Stomach (tissue), 4 donors: ENCODE data around the gene GRIK1.

Experiments
- POLR2A ChIP-seq, 4 donors: fragments of 450-650 bp; IDR thresholded peaks; one replicate each; pipeline ENCODE4 v1.6.1; 2016; ENCODE audit warnings: antibody characterized with exemption in 4 of 4, control low read depth in 2 of 4, mild to moderate bottlenecking in 1 of 4, moderate library complexity in 1 of 4
- POLR2AphosphoS5 ChIP-seq, 3 donors: sonication (generic); formaldehyde crosslinking; IDR thresholded peaks; one replicate each; pipeline ENCODE4 v1.6.1; 2016; ENCODE audit warnings: antibody characterized with exemption in 3 of 3
- TF ChIP-seq, protein P1 (sequence below), 7 experiments: fragments of 450-650 bp in 4 of 7; fragments of 200-600 bp in 3 of 7; sonication (generic) in 3 of 7; IDR thresholded peaks; one replicate each; pipeline ENCODE4 v1.5.1; 2016 to 2019; ENCODE audit warnings: antibody characterized with exemption in 7 of 7, control low read depth in 2 of 7, mild to moderate bottlenecking in 1 of 7

DNA sequence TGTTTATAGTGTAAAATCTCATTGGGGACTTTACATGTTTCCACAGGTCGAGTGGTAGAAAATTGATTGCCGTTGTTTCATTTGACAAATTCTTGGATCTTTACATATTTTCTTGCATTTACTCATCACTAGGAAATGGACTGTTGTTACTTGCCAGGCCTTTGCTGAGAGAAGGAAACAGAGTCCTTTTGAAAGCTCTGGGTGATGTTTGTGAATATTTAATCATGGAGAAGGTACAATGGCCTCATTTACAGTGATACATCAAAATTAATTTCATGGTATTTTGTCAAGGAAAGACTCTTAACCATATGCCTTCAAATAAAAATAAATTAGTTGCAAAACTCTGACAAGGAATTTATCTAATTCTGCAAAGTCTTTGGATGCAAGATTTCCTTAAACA lies 198.0 kb downstream of the GRIK1 start:
- TF ChIP-seq, protein P1, sequence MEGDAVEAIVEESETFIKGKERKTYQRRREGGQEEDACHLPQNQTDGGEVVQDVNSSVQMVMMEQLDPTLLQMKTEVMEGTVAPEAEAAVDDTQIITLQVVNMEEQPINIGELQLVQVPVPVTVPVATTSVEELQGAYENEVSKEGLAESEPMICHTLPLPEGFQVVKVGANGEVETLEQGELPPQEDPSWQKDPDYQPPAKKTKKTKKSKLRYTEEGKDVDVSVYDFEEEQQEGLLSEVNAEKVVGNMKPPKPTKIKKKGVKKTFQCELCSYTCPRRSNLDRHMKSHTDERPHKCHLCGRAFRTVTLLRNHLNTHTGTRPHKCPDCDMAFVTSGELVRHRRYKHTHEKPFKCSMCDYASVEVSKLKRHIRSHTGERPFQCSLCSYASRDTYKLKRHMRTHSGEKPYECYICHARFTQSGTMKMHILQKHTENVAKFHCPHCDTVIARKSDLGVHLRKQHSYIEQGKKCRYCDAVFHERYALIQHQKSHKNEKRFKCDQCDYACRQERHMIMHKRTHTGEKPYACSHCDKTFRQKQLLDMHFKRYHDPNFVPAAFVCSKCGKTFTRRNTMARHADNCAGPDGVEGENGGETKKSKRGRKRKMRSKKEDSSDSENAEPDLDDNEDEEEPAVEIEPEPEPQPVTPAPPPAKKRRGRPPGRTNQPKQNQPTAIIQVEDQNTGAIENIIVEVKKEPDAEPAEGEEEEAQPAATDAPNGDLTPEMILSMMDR (IDR thresholded peaks at IDR 0.05): no peak
- TF ChIP-seq POLR2AphosphoS5 (IDR thresholded peaks at IDR 0.05) (no peak), POLR2A (IDR thresholded peaks at IDR 0.05) (no peak)
